Esophagus muscularis mucosa (tissue), 4 donors: ENCODE data around the gene PHACTR1. TPM values are rescaled to one million over a fixed set of nuclear protein-coding genes. Genes with fewer than 3 reads are reported as not detected.

Source experiments
- DNase-seq: peaks from one replicate; pipeline ENCODE4 v3.0.0-alpha.2; 2017; ENCODE audit errors: extremely low spot score
- H3K27ac ChIP-seq, 4 donors: fragments of 200-600 bp; sonication (generic); replicated peaks in 1 of 4; 1 replicate in 3 of 4; 2 replicates in 1 of 4; pipeline ENCODE4 v1.5.1; 2016 to 2019; ENCODE audit warnings: mild to moderate bottlenecking in 1 of 4
- H3K27me3 ChIP-seq, 4 donors: fragments of 200-600 bp; sonication (generic); one replicate each; pipeline versions ENCODE4 v1.5.1 to v1.6.0; 2016 to 2019
- H3K36me3 ChIP-seq, 4 donors: fragments of 200-600 bp; sonication (generic); one replicate each; pipeline ENCODE4 v1.5.1; 2016 to 2019
- H3K4me1 ChIP-seq, 4 donors: fragments of 200-600 bp; sonication (generic); one replicate each; pipeline ENCODE4 v1.5.1; 2016 to 2019
- H3K4me3 ChIP-seq, 4 donors: fragments of 200-600 bp; sonication (generic); 1 replicate in 2 of 4; 2 replicates in 2 of 4; pipeline ENCODE4 v1.5.1; 2016 to 2019; ENCODE audit warnings: mild to moderate bottlenecking in 4 of 4, moderate library complexity in 1 of 4
- H3K9me3 ChIP-seq, 4 donors: fragments of 200-600 bp; sonication (generic); 1 replicate in 3 of 4; 2 replicates in 1 of 4; pipeline ENCODE4 v1.5.1; 2016 to 2019
- EP300 ChIP-seq: sonication (generic); formaldehyde crosslinking; IDR thresholded peaks from one replicate; pipeline ENCODE4 v1.6.1; 2017; ENCODE audit warnings: antibody characterized with exemption
- POLR2A ChIP-seq: fragments of 450-650 bp; IDR thresholded peaks from one replicate; pipeline ENCODE4 v1.6.1; 2017; ENCODE audit warnings: antibody characterized with exemption, moderate library complexity, mild to moderate bottlenecking, low read depth
- POLR2AphosphoS5 ChIP-seq, 2 donors: sonication (generic); formaldehyde crosslinking; IDR thresholded peaks; one replicate each; pipeline ENCODE4 v1.6.1; 2017; ENCODE audit warnings: antibody characterized with exemption in 2 of 2
- WGBS: methylation state at CpG from one replicate; pipeline ENCODE4 v1.1.5; 2018; 5-methylcytosine and 5-hydroxymethylcytosine counted together
- intact Hi-C: fragments of 100-400 bp; cut with DNase I; formaldehyde crosslinking; loops from one replicate; pipeline ENCODE4 v1.15.1; 2023
- total RNA-seq, 4 donors: library from RNA; depleted of rRNA; stranded (reverse); fragments of >200 nt; gene quantifications; one replicate each; pipeline versions ENCODE4 v1.1.0 to v1.2.1, GENCODE V29; 2016
- TF ChIP-seq, protein P1 (sequence below), 3 experiments: fragments of 200-600 bp in 2 of 3; fragments of 450-650 bp in 1 of 3; sonication (generic) in 2 of 3; IDR thresholded peaks; one replicate each; pipeline ENCODE4 v1.5.1; 2017 to 2019; ENCODE audit warnings: antibody characterized with exemption in 3 of 3, mild to moderate bottlenecking in 2 of 3, moderate library complexity in 1 of 3

The PHACTR1 gene
- total RNA-seq, 4 donors from 2014 or later = 0.83 to 4.2 (median 3.1) TPM

DNA sequence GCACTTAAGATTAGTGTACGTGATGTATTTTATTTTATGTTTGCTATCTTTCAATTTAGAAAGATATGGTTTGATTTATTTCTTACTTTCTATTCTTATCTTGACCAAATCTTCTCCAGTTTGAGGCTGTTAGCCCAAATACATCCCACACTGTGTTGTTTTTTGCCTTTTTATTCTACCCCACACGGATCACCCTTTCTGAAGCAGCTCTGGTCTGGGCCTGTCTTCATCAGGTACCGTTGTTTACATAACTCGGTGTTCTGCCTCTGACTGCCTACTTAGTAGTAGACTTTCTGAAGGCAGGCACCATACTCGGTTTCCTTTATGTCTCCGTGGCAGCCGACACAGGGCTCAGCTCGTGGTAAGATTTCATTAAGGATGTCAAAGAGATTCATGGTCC, 95.0 kb downstream of the PHACTR1 start:
- Histone ChIP-seq H3K4me3 (no peak overlapping the region), H3K9me3 (no peaks in the 10 kb centered on the region), H3K36me3 (no peaks in the 10 kb centered on the region), H3K27ac (no peak overlapping the region), H3K27me3 (peaks cover 0 to under 1% (median 0%) of the 10 kb centered on the region in 4 donors), H3K4me1 (no peaks in the 10 kb centered on the region)
- no peak for TF ChIP-seq EP300
- TF ChIP-seq, protein P1, sequence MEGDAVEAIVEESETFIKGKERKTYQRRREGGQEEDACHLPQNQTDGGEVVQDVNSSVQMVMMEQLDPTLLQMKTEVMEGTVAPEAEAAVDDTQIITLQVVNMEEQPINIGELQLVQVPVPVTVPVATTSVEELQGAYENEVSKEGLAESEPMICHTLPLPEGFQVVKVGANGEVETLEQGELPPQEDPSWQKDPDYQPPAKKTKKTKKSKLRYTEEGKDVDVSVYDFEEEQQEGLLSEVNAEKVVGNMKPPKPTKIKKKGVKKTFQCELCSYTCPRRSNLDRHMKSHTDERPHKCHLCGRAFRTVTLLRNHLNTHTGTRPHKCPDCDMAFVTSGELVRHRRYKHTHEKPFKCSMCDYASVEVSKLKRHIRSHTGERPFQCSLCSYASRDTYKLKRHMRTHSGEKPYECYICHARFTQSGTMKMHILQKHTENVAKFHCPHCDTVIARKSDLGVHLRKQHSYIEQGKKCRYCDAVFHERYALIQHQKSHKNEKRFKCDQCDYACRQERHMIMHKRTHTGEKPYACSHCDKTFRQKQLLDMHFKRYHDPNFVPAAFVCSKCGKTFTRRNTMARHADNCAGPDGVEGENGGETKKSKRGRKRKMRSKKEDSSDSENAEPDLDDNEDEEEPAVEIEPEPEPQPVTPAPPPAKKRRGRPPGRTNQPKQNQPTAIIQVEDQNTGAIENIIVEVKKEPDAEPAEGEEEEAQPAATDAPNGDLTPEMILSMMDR (IDR thresholded peaks at IDR 0.05) = no peak
- no peak for TF ChIP-seq POLR2A
- no peak for TF ChIP-seq POLR2AphosphoS5 (IDR thresholded peaks at IDR 0.05)
- no peak for DNase-seq
- 79% methylated on average over 8 of the region's 8 CpGs for WGBS
- intact Hi-C loops = no loop called here

DNA sequence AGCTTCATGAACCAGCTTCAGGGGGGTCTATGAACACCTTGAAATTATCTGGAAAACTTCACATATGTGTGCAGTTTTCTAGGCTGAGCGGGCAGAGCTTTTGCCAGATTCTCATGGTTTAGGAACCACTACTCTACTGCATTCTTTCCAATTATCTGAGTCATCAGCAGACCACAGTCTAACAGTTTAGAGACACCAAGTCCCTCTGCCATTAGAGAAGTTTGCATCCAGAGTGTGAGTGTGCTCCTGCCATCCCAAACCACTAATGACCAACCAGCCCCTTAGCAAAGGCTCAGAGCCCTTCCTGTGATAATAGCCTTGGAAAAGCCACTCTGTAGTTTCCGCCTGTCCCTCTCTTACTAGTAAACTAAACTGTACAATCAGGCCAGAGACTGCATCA, 96.8 kb downstream of the PHACTR1 start:
- intact Hi-C loops = no loop called here
- Histone ChIP-seq H3K9me3 (no peaks in the 10 kb centered on the region), H3K4me1 (no peaks in the 10 kb centered on the region), H3K27ac (no peak overlapping the region), H3K27me3 (peaks cover 0 to 3% (median 0%) of the 10 kb centered on the region in 4 donors), H3K36me3 (no peaks in the 10 kb centered on the region), H3K4me3 (no peak overlapping the region)
- DNase-seq = no peak
- TF ChIP-seq, protein P1 (IDR thresholded peaks at IDR 0.05) = no peak
- TF ChIP-seq POLR2AphosphoS5 (IDR thresholded peaks at IDR 0.05) = no peak
- no peak for TF ChIP-seq EP300
- TF ChIP-seq POLR2A = no peak
- WGBS = 100% methylated on average over 2 of the region's 2 CpGs

DNA sequence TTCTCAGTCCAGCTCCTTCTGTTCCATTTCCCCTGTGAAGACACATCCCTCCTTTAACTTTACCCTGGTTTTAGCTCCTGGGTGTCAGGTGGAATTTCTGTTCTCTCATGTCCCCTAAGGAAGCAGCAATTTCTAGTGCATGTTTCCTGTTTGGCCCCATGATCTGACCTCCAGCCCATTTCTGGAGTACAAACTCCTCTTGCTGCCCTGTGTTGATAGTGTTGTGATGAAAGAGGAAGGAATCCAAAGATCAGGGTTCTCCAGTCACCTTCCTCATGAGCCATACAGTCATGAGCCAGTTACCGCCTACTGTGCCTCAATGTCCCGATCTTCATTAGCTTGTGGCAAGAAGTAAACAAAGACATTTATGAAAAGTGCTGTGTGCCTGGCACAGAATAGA, 97.4 kb downstream of the PHACTR1 start:
- Histone ChIP-seq H3K4me1 (no peaks in the 10 kb centered on the region), H3K36me3 (no peaks in the 10 kb centered on the region), H3K4me3 (no peak overlapping the region), H3K27ac (no peak overlapping the region), H3K27me3 (peaks cover 0 to 3% (median 0%) of the 10 kb centered on the region in 4 donors), H3K9me3 (no peaks in the 10 kb centered on the region)
- intact Hi-C loops = no loop called here
- no peak for DNase-seq
- WGBS = 96% methylated on average over 2 of the region's 2 CpGs
- TF ChIP-seq, protein P1 (IDR thresholded peaks at IDR 0.05) = no peak
- TF ChIP-seq EP300 = no peak
- TF ChIP-seq POLR2AphosphoS5 (IDR thresholded peaks at IDR 0.05) = no peak
- no peak for TF ChIP-seq POLR2A

DNA sequence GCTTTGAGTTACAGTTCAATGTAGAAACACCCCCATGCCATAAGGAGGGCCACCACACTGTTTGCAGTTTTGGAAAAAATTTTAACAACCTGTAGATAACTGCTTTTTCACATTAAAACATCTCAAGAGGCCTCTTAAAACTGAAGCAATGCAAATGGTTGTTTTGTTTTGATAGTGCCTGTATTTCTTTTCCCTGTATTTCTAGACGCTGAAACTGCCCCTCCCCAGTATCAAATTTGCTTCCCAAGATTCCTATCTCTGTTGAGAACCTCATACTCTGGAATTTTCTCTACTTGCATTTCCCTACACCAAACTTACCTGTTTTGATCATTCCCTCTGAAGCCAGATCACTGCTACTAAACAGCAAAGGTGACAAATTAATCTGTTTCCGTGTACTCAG, 98.5 kb downstream of the PHACTR1 start:
- no peak for DNase-seq
- no peak overlapping the region for H3K27ac ChIP-seq
- intact Hi-C loops = no loop called here
- TF ChIP-seq POLR2A (no peak), EP300 (no peak)
- 65% methylated on average over 2 of the region's 2 CpGs for WGBS
- no peaks in the 10 kb centered on the region for H3K36me3 ChIP-seq
- peaks cover 0 to 8% (median 0%) of the 10 kb centered on the region in 4 donors for H3K27me3 ChIP-seq
- no peaks in the 10 kb centered on the region for H3K4me1 ChIP-seq
- no peaks in the 10 kb centered on the region for H3K9me3 ChIP-seq
- H3K4me3 ChIP-seq = no peak overlapping the region

DNA sequence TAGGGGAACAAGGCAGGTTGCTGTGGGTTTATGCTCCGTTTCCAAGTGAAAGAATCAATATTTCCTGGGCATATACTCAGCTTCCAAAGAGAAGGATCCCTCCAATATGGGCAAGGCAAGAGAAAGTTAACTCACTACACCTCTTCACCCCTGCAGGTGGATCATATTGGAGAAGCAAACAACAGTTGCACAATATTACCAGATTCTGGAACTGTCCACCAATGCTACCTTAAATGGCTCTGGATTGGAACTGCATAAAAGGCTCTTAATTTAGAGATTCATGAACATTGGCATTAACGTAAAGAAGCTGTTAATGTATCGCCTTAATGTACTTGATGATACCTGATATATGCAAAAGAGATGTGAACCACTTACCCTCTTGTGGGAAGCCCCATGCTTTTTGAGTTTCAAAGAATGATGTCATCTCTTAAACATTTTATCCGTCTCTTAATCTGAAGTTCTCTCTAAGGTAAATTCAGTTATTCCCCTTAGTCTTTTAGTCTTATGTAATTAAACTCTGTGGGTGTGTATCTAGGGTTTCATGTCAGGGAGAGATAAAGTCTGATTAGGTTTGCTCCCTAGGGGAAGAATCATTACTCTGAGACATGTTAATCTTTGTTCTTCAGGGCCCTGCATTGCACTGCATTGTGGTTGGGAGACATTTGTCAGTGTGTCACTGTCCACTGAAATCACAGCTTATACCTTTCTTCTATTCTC, 99.5 kb downstream of the PHACTR1 start:
- TF ChIP-seq, protein P1 (IDR thresholded peaks at IDR 0.05) = no peak
- TF ChIP-seq POLR2AphosphoS5 (IDR thresholded peaks at IDR 0.05) = no peak
- TF ChIP-seq POLR2A = no peak
- no peak for TF ChIP-seq EP300
- DNase-seq = no peak
- H3K36me3 ChIP-seq = no peaks in the 10 kb centered on the region
- H3K27ac ChIP-seq = no peak overlapping the region
- H3K27me3 ChIP-seq = peaks cover 0 to 11% (median 0%) of the 10 kb centered on the region in 4 donors
- WGBS = 72% methylated on average over 4 of the region's 4 CpGs
- H3K4me1 ChIP-seq = no peaks in the 10 kb centered on the region
- intact Hi-C loops = no loop called here
- H3K4me3 ChIP-seq = no peak overlapping the region
- no peaks in the 10 kb centered on the region for H3K9me3 ChIP-seq
